ENCODE results near the gene COL5A1.

Gene COL5A1

DNA sequence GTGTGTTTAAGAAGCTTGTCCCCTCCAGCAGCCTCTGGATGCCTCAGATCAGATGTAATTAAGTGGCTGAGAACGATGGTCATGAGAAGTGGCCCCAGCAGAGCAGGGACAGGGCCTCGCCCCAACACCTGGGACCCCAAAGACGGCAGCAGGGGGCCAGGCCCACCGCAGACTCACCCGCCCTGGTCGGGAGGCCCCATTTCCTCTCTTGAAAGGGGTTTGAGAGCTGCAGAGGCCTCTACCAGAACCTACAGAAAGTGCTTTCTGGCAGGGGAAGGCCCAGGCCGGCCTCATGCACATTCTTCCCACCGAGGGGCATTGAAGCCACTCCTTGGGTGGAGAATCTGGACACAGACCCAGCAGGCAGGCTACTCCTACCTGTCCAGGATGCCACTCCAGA is 153.8 kb downstream of the COL5A1 start:
- no peak for DNase-seq

DNA sequence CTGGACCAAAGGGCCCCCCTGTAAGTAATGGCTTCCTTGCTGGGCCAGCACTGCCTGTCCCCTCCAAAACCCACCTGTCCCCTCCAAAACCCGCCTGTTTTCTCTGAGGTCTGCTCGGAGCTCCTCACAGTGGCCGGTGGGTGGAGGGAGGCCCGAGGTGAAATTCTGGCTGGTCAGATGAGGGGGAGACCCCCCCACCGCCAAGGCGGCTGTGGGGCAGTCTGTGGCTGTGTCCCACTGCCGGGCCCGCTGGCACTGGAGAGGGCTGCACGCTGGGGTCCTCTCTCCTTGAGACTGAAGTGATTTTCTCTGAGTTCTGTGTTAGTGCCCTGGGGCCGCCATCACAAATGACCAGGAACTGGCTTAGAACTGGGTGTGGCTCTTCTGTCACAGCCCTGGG is 155.3 kb downstream of the COL5A1 start:
- no peak for DNase-seq

DNA sequence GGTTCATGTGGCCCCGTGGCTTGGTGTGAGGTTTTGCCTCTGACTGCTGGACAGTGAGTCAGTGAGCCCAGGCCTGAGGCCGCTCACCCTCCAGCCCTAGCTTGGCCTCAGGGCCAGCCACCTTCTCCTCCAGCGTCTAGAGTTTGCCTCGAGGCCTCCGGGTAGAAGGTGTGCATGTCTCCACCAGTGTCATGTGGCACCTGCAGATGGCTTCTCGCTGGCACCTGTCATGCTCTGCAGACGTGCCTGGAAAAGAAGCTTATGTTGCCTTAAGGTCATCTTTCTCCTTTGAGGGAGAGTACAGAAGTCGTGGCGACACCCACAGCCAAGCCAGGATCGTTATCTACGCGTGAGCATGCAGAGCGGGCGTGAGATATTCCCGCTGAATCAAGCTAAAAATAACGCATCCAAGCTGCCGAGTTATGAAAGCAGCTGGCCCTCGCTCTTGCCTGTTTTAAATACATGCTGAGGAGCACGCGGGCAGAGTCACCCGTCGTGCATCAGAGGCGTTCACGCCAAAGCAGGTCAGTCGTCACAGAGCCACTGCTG is 159.3 kb downstream of the COL5A1 start:
- DNase-seq: no peak

DNA sequence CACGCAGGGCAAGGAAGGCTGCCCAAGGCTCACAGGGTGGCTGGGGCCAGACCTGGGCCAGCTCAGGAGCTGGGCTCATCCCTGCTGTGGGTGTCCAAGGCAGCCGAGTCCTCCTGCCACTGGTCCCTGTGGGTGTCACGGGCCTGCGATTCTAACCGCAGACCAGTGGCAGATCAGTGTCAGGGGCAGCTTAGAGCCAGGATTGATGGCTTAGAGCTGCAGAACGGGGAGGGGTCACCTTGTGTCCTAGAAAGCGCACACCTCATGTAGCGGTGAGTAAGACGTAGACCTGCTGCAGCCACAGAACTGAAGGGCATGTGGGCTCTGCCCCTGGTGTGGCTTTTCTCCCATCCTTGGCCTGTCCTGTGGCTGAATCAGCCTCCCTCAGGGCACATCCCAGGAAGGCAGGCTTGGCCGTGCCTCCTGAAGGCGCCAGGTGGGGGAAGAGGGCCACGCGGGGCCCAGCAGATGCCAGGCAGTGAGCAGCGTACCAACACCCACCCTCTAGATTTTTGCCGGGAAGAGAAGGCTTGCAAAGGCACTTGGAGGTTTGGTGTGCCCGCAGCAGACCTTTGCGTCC is 160.7 kb downstream of the COL5A1 start:
- DNase-seq: no peak

DNA sequence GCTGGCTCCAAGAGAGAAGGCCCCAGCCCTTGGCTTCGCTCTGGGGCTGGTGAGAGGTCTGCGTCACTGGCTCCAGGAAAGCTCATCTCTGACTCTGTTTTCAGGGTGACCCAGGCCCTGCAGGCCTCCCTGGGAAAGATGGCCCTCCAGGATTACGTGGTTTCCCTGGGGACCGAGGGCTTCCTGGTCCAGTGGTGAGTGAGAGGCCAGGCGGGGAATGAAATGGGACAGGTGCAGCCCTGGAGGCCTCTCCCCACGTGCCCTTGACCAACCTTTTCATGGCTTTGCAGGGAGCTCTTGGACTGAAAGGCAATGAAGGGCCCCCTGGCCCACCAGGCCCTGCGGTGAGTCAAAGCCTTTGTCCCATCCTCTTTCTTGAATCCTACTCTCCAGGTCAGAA is 163.3 kb downstream of the COL5A1 start:
- no peak for DNase-seq

DNA sequence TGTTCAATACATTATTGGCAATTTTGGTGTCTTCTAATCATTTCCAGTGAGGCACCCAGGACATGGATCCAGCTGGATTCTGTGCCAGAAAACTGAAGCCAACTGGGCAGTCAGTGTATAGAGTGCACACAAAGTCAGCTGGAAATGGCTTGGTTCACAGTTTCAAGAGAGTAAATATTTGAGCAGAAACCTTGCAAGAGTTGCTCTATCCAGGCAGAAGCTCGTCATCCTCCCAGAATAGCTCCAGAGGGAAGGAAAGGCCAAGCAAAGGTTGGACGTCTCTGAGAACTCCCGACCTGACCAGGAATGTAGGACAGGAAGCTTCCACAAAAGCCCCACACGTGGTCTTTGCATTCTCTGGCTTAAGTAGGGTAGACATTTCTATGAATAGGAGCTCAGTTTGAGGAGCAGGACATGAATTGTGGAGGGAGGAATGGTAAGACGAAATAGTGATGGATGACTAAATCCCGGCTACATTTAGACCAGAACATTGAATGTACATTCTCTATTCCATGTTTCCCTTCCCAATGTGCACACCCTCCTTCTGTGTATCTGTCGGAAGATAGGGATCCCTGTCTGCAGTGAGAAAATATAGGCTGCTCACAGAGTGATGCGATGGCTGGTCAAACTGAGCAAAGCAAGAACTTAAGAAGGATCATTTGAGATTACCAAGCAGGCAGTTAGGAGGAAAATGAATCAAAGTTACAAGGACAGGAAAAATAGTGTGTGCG is 166.3 kb downstream of the COL5A1 start:
- peak; percentile 78 for DNase-seq

DNA sequence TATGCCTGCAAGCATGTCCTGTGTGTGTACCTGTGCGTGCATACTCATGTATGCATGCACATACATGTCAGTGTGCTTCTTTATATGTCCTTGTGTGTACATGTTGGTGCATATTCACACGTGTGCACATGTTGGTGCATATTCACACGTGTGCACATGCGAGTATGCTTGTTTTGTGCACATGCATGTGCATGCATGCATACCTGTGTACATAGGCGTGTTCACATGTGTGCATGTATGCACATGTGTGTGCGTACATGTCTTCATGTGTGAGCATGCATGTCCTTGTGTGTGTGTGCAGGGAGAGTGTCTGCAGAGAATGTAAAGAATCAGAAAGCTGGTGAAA is 166.8 kb downstream of the COL5A1 start:
- no peak for DNase-seq

DNA sequence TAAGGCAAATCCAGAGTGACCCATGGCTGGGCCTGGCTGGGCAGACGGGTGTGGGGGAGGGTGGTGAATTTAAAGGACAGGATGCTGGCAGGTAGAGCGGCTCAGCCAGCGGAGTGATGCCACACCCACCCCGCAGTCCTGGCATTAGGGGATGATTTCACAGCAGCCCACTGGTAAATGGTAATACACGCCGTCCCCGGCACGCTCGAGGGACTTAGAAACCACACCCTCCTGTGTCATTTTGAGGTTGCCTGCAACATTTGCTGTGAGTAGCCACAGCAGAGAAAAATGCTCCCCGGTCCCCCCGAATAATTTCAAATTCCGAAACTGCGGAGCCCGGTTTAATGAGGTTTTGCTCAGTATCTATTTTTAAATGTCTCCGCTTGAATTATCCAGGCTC is 167.7 kb downstream of the COL5A1 start:
- DNase-seq: no peak

DNA sequence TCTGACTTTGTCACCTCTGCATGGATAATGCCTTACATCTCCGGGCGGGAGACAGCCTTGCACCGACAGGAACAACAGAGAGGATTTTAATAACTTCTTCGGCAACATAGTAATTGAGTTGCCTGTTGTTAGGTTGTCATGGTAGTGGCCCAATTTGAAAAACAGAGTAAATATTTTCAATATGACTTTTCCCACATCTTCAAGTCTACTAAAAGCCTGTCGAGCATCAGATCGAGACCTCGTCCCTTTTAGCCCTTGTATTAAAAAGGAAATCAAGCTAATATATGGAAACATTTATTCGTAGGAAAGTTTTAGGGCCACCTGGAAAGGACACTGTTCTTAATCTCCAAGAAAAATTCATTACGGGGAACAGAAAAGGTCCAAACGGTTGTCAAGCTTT is 168.2 kb downstream of the COL5A1 start:
- DNase-seq: peak; percentile 42

DNA sequence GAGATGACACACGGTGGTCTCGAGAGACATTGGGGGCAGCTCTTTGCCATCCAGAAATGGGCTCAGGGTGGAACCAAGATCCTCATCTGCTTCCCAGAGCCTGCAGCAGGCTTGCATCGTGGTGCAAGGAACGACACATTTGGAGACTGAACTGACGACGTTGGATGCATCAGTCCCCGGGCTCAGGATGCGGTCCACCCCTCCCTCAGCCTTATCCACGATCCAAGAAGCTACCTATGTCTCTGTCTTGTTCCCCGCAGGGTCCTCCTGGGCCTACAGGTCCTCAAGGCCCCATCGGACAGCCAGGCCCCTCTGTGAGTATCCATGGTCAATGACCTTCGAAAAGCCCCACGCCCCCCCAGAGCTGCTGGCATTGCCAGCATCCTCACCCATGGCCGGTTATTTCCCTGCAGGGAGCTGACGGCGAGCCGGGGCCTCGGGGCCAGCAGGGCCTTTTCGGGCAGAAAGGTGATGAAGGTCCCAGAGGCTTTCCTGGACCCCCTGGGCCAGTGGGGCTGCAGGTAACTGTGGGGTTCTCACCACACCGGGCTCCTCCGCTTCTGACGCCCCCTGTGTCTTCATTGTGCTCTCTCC is 169.6 kb downstream of the COL5A1 start:
- peak; percentile 38 for DNase-seq

DNA sequence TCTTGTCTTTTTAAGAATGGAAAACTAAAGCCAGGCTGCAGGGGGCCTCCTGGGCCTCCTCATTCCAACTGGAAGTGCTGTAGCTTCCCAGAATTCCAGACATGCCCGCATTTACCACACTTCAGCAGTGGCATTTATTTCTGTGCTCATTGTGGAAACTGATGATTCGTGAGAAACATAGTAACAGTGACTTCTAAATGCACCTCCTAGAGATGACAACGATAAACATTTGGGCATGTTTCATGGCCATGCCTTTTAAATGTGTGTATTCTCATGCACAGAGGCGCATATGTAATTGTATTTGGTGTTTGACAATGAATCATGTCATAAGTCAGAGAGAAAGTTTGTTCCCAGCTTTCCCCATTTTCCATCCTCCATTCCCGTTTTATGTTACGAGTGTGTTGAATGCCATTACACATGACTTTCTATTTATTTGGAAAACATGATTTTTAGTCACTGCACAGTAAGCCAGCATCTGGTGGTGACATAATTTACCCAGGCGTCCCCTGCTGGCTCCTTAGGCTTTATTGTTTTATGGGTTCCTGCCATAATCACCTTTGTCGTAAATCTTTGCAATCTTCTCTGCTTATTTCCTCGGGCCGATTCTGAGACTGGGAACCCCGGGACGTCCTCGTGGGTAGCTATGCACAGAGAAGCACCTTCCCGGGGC is 170.2 kb downstream of the COL5A1 start:
- DNase-seq: peak; percentile 98

DNA sequence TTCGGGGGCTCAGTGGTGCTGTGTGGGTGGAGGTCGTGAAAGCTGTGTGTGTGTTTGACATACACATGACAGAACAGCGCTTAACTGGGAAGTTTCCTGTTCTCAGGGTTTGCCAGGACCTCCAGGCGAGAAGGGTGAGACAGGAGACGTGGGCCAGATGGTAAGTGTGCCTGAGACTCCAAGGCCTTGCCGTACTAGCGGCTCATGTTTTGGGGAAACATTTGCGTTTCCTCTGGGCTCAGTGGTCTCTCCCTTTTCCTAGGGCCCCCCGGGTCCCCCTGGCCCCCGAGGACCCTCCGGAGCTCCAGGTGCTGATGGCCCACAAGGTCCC is 170.7 kb downstream of the COL5A1 start:
- DNase-seq: no peak

DNA sequence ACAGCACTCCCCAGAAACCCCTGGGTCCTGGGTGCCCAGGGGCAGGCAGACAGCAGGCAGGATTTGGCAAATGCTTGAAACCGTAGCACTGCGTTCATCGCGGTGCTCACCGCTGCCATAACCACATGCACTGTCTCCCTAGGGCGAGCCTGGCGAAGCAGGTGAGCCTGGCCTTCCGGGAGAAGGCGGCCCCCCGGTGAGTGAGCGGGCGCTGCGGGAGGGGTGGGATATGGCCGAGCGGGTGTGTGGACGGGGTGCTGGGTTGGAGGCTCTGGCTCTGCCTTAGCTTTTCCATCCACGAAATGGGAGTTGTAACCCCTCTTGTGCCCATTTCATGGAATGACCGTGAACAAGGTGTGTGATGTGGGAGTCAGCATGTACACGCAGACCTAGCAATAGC is 172.2 kb downstream of the COL5A1 start:
- DNase-seq: no peak

DNA sequence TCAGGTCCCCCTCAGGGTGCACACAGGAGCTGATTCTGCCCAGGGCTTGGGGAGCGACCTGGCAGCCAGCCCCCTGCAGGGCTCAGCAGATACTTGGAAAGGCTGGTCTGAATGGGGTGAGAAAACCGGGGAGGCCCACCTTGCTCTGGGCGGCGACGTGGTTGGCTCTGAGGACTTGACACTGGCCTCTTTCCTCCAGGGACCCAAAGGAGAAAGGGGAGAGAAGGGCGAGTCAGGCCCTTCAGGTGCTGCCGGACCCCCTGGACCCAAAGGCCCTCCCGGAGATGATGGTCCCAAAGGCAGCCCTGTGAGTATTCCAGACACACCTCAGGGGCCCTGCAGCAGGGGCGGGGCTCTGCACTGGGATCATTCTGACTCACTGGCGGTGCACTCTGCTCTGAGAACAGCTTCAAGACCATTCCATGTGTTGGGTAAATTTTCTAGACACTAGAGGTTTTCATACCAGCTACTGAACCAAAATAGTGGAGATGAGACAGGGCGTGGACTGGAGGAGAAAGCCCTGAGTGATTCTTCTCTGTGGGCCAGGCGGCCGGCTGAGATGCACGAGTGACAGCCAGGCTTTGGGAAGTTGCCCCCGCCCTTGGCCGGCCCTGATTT is 173.1 kb downstream of the COL5A1 start:
- peak; percentile 66 for DNase-seq

DNA sequence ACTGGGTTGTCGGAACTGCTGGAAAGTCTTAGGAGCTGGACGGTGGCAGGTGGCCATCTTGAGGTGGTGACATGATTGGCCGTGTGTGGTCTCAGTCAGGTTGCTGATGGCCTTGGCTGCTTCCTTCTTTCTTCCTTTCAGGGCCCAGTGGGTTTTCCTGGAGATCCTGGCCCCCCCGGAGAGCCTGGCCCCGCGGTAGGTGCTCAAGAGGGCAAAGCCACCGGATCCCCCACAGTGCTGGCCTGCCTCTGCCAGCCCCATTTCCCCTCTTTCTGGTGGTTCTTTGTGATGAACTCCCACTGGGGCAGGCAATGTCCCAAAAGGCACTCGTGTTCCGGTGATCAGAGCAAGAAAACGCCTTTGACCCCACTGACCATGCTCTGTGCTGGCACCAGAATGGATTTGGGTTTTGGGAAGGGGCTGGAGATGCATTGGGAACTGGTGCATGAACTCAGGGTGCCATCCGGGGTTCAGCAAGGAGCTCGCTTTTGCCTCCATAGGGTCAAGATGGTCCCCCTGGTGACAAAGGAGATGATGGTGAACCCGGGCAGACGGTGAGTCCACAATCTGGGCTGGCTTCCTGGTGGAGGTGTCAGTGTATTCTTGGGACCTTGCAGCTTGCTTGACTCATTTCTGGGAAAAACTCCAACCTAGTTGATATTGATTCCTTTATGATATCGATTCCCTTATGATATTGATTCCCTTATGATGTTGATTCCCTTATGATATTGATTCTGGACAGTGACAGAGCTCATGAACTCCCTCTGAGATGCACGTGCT is 174.0 kb downstream of the COL5A1 start:
- no peak for DNase-seq

DNA sequence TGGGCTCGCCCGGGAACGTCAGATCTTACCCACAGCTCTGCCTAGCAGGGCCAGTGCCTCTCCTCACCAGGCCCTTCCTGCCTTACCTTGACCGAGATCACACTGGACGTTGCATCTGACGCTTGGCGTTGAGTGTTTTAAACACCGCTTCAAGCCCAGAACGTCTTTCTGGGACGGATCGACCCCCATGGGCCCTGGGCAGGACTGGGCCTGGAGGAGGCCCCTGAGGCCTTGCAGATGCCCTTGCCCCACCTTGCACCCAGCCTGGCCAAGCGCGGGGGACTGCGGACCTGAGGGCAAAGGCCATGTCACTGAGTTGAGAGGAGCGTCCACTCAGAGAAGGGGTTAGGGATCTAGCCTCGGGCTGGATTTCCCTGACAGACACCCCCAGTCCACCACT is 174.7 kb downstream of the COL5A1 start:
- DNase-seq: no peak

DNA sequence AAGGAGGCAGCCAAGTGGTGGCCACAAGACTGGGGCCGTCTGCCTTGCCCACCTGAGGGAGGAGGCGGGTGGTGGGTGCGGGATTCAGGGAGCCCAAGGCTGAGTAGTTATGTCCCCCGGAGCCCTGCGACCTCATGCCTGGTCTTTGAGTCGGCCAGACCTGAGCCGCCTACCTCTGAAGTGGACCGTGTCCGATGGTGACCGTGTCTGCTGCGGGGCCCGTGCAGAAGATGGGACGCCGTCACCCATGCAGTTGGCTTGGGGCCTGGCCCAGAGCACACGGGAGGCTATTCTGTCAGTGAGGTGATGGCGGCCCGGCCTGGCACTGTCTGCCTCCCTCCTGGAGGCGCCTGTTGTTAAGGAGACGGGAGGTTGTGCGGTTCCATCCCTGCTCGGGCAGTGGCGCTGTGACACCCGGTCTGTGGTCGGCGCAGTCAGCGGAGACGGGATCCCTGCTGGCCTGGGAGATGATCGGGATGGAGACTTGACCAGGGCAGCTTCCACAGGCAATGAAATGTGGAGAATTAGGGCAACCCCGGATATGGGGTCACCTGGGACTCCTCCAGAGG is 176.5 kb downstream of the COL5A1 start:
- no peak for DNase-seq

DNA sequence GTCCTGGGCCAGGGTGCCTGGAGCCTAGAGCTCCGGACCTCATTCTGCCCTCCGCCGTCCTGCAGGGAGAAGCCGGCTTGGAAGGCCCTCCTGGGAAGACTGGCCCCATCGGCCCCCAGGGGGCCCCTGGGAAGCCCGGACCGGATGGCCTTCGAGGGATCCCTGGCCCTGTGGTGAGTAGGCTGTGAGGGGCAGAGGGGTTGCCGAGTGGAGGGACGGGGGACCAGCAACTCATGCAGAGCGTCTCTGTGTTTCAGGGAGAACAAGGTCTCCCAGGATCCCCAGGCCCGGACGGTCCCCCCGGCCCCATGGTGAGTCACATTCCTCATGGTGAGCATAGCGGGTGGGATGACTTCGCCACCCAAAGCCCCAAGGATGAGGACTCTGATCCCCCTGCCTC is 177.0 kb downstream of the COL5A1 start:
- no peak for DNase-seq

DNA sequence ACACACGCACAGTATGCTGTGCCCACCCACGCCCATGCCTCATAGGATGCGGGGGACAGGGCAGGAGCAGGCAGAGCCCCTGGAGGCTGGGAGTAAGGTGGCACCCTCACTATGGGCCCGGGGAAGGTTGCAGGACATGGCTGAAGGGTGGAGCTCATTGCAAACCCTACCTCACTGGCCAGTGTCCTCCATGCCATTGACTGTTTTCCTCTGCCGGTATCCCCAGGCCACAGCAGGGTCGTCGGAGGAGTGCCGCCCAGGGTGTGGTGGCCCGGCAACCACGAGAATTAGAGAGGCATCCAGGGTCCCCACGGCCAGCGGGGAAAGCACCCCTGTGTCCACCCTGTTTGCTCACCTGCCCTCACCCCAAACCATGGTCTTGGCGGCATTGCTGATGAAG is 179.3 kb downstream of the COL5A1 start:
- DNase-seq: no peak

DNA sequence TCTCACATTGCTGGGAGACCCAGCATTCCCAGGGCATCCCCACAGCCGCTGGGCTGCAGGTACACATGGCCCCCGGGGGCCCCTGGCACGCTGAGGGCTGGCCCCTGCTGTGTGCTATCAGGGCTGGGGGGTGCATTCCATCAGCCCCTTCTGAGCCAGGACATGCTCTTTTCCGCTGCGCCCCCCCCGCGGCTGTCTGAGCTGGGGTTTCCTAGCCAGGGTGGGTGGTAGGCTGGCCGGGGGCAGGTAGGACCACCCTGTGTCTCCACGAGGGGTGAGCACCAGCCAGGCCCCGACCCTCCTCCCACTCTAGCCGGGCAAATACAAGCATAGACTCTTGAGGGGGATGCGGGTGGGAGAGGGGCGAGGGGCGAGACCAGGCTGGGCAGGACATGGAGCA is 180.9 kb downstream of the COL5A1 start:
- DNase-seq: no peak

DNA sequence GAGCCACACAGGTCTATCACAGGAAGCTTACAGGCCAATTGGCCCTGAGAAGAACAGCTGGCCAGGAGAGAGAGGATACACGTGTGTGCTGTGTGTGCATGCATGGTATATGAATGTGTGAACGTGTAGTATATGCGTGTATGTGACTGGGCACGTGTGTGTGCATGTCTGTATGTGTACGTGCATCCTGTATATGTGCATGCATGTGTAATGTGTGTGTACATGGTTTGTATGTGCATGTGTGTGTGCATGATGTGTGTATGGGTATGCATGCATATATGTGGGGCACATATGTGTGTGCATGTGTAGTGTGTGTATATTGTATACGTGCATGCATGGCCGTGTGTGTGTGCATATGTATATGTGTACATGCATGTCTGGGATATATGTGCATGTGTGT is 182.0 kb downstream of the COL5A1 start:
- DNase-seq: no peak

DNA sequence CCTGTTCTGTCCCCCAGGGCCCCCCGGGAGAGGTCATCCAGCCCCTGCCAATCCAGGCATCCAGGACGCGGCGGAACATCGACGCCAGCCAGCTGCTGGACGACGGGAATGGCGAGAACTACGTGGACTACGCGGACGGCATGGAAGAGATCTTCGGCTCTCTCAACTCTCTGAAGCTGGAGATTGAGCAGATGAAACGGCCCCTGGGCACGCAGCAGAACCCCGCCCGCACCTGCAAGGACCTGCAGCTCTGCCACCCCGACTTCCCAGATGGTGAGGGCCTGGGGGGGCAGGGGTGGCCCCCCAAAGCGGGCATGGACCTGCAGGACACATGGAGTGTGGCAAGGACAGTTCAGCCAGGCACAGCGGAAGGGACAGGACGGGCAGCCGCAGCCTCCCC is 183.0 kb downstream of the COL5A1 start:
- DNase-seq: no peak

All from fibroblast of skin of scalp (primary cell).